ENCODE results near the gene STMND1.
"Not testable (repeated sequence)": the region's sequence is repeated elsewhere in the genome, so short reads cannot be mapped to it uniquely, and the experiment has no call there.

The STMND1 gene
- 0 to 0.10 (median 0) reads per million in 4 experiments for total RNA-seq

DNA sequence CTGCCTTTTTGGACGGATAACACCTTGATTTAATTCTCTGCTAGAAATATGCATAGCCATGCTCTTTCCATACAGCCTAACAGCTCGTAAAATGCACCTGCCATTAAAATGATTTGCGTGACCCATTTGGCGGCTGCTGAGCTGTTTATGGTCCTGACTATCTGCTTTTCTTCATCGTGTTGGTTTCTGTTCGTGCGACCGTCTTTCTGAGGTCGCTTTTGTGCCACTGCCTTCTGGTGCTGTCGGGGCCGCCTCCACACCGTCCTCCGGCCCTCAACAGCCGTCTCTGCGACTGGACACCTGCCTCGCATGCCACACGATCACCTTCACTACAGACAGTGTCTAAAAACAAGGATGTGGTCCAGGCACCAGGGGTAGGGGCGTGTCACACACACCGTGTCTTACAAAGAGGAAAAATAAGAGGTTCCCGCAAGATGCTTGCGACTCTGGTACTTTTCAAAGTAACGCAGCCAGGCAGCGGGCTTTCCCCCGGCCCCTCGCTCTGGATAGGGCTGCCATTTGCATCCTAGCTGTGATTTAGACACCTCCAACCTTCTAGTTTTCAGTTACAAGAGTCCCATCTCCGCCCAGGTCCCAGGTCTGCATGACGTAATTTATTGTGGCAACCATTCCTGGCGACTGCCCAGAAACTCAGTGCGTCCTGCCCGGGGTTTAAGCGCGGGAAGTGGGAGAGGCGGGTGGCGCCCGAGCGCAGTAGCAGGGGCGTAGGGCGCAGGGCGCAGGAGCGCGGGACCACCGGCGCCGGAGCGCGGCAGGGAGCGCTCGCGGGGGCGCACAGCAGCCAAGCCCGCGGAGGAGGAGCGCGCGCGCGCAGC, at the start of gene STMND1:
STMND1 (plus strand) TSS at position 629 of the 836 bp plus-strand sequence. CDS start 208 bp downstream, outside the sequence.
- DNase-seq = no peak

GRCh38 chr6:17054647-17055046, 47.2 kb upstream of the STMND1 start:
- no peak for DNase-seq

GRCh38 chr6:17057322-17057721, 44.5 kb upstream of the STMND1 start:
- no peak for DNase-seq

- no peak for DNase-seq
Measured at GRCh38 chr6:17058550-17058949, 43.3 kb upstream of the STMND1 start.

GRCh38 chr6:17059022-17059421, 42.8 kb upstream of the STMND1 start:
- DNase-seq = no peak

- no peak for DNase-seq
Measured at GRCh38 chr6:17059850-17060249, 42.0 kb upstream of the STMND1 start.

- DNase-seq = no peak
Measured at GRCh38 chr6:17061097-17061496, 40.8 kb upstream of the STMND1 start.

DNA sequence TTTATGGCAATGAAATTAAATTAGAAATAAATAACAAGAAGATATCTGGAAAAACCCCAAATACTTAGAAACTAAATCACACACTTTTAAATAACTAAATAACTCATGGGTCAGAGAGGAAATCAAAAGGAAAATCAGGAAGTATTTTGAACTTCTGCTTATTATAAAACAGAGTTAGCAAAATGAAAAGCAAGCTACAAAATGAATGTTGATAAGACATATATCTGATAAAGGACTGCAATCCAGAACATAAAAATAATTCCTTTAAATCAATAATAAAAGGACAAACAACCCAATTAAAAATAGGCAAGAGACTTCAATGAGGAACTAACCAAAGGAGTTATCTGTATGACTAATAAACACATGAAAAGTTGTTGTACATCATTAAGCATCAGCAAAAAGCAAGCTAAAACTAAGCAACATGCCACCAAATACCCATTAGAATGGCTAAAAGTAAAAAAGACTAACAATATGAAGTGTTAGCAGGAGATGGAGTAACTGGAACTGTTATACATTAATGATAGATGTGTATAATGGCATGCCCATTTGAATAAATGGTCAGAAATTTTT, 38.9 kb upstream of the STMND1 start:
- DNase-seq = no peak

DNA sequence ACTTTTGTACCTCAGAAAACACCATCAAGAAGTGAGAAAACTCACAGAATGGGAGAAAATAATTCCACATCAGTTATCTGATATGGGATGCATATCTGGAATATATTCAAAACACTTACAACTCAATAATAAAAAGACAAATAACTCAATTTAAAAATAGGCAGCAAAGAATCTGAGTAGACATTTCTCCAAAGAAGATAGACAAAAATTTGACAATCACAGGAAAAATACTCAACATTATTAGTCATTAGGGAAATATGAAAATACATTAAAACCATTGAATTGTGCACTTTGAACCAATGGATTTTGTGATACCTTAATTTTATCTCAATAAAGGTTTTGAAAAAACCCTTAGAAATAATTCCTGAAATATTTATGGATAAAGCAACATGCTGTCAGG, 36.9 kb upstream of the STMND1 start:
- DNase-seq = no peak

DNA sequence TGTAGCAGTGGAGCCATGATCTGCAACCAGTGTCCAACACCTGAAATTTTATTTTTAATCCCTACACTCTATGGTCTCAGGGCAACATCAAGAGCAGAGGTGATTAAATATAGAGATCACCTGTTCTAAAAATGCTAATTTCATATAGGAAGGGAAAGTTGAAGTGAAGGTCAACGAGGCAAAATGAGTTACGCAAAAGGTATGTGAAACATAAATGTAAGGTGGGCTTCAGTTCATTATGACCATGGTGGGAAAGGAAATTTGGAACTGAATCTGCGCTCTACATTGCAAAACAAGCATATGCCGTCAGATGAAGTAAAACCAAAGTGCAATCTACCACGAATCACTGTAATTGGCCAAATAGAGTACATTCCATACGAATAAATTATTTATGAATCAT, 35.2 kb upstream of the STMND1 start:
- no peak for DNase-seq

- not testable (repeated sequence) for DNase-seq
Measured at GRCh38 chr6:17068972-17069371, 32.9 kb upstream of the STMND1 start.

- DNase-seq = not testable (repeated sequence)
Measured at GRCh38 chr6:17070400-17070799, 31.4 kb upstream of the STMND1 start.

DNA sequence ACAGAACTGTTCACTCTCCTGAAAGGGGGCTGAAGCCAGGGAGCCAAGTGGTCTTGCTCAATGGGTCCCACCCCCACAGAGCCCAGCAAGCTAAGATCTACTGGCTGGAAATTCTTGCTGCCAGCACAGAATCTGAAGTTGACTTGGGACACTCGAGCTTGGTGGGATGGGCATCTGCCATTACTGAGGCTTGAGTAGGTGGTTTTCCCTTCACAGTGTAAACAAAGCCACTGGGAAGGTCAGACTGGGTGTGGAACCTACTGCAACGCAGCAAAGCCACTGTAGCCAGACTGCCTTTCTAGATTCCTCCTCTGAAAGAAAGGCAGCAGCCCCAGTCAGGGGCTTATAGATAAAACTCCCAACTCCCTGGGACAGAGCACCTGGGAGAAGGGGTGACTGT, 28.3 kb upstream of the STMND1 start:
- not testable (repeated sequence) for DNase-seq

- no peak for DNase-seq
Measured at GRCh38 chr6:17081273-17081672, 20.6 kb upstream of the STMND1 start.

DNA sequence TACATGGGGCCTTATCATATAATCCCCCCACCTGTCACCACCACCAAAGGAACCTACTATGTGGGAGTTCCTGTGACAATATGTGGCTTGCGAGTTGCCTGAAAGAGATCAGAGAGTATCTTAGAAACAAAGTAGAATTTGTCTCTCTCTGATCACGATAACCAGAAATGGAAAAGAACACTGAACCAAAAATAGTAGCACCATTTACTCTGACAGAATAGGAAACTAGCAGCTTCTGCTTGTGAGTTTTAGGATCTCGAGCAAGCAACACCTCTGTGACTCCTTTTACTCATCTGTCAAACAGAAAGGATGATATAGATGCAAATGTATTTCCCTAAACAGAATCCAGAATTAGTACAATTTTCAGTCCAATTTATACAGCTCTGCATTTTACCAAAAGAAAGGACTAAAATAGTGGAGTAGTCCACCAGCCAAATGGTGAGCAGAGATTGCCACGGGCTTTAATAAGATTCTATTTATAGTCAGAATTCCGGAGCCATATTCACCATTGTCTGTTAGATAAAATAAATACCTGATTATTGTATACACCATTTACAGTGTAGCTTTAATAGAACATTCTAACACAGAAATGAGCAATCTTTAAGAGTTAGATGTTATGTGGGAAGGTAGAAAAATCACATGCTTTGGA, 19.9 kb upstream of the STMND1 start:
- no peak for DNase-seq

DNA sequence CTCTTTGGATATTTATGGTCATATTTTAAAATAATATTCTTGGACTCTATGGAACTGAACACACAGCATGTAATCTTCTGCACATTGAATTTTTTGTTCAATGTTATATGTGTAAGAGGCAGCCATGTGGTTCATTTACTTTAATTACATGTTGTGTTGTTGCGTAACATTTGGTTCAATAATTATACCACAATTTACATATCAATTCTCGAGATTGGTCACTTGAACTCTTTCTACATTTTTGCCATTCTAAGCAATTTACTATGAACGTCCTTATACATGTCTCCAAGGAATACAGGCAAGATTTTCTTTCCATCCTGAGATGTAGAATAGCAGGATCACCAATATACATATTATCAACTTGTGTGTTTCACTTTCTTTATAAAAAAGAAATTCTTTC, 18.5 kb upstream of the STMND1 start:
- no peak for DNase-seq

GRCh38 chr6:17086469-17086868, 15.4 kb upstream of the STMND1 start:
- no peak for DNase-seq

- DNase-seq = no peak
Measured at GRCh38 chr6:17088091-17088611, 13.7 kb upstream of the STMND1 start.

DNA sequence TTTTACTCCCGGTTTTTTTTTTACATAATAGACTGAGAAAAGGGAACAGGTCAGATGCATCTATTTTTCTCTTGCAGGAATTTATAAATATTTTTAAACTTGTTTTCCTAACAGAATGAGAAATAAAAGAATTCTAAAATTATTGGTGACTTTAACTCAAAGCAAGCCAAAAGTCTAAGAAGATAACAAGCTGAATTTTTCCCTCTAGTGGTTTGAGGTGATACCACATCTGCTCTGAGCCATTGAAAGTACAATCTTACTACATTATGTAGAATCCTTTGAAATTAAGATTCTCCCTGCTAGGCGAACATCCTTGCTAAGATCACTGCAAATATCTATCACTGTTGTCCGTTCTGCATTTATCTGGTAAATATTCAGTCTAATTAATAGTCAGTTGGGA, 10.7 kb upstream of the STMND1 start:
- no peak for DNase-seq

DNA sequence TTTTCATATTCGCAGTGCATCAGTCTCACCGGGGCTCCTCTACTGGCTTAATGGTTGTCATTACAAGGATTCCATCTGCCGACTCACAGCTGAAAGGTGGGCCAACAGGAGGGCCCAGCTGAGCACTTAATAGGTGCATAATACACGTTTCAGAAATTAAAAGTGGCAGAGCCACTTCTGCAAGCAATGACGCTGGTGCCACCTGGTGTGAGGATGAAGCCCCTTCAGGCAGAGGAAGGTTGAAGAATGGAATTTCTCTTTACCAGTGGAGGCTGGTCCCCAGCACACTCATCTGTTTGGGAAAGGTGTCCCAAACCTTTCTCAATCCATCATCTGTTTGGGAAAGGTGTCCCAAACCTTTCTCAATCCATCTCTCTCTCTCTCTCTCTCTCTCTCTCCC, 8.2 kb upstream of the STMND1 start:
- DNase-seq = no peak

- no peak for DNase-seq
Measured at GRCh38 chr6:17096096-17096495, 5.8 kb upstream of the STMND1 start.

DNA sequence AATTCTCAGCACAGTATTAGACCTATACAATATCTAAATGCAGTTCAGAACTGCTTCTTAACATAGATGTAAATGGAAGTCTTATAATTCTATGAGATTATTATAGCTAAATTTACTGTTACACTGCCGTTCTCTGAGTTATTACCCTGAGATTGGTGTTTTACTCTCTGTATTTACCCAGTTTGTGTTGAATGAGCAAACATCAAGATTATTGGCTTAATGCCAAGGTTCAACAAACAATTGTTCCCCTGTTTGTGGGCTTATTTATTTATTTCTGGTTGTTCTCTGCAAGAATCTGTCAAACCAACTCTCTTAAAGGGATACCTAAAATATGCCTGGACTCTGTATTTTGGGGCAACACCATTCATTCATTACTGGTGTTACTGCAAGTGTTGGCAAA, 5.2 kb upstream of the STMND1 start:
- no peak for DNase-seq

DNA sequence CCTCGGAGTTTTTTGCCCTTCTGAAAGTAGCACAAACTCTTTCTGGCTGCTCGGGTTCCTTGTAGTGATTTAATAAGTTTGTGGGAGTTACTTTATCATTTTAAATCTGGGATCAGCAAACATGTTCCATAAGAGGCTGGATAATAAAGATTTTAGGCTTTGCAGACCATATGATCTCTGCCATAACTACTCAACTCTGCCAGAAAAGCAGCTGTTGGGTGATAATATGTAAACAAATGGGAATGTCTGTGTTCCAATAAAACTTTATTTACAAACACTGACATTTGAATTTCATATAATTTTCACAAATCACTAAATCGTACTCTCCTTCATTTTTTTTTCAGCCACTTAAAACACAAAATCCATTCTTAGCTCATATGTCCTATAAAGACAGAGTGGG, 3.9 kb upstream of the STMND1 start:
- DNase-seq = no peak

DNA sequence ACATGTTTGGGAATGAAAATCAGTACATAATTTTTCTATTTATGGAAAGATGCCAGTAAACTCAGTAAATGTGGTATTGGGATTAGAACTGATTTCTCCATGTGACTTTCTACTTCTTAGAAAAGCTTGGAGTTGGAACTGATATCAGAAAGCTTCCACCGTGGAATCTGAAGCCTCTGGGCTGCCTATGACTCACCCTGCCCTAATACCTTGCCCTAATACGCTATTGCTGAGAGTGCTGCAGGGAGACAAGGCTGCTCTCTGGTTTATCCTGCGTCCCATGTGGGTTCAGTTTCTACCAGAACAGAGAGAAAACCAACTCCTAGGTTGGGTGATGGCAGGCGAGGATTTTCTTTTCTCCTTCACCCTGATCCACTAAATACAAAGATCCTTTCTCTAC, 3.3 kb upstream of the STMND1 start:
- no peak for DNase-seq
